DOHH2 (cell line): ENCODE data around the gene TYW1.

Experiments
- H3F3A ChIP-seq: fragments of 200-600 bp; sonication (generic), shearing (Covaris generic); 2 replicates; pipeline ENCODE4 v1.6.0; 2016; ENCODE audit warnings: antibody characterized with exemption, mild to moderate bottlenecking; ENCODE audit not compliant: control insufficient read depth, insufficient read depth
- H3K27ac ChIP-seq: fragments of 200-600 bp; sonication (generic); 2 replicates; pipeline ENCODE4 v1.5.1; 2014; ENCODE audit warnings: low read depth, mild to moderate bottlenecking, low read length, moderate library complexity
- H3K27me3 ChIP-seq: fragments of 200-600 bp; sonication (generic); 2 replicates; pipeline ENCODE4 v1.6.1; 2014; ENCODE audit warnings: mild to moderate bottlenecking, low read length, mixed read lengths; ENCODE audit not compliant: control insufficient read depth
- H3K36me3 ChIP-seq: fragments of 200-600 bp; sonication (generic); 2 replicates; pipeline ENCODE4 v1.6.1; 2014; ENCODE audit warnings: mild to moderate bottlenecking, low read length, moderate library complexity, mixed read lengths; ENCODE audit not compliant: control insufficient read depth
- H3K4me1 ChIP-seq: fragments of 200-600 bp; sonication (generic); 2 replicates; pipeline ENCODE4 v1.6.1; 2014; ENCODE audit warnings: mild to moderate bottlenecking, low read length, mixed read lengths; ENCODE audit not compliant: control insufficient read depth
- H3K4me2 ChIP-seq: fragments of 200-600 bp; sonication (generic); 2 replicates; pipeline ENCODE4 v1.6.0; 2014; ENCODE audit warnings: mild to moderate bottlenecking, low read length, moderate library complexity
- H3K4me3 ChIP-seq: fragments of 200-600 bp; sonication (generic); 2 replicates; pipeline ENCODE4 v1.5.1; 2014; ENCODE audit warnings: mild to moderate bottlenecking, low read length, mixed read lengths
- H3K79me2 ChIP-seq: fragments of 200-600 bp; sonication (generic); 2 replicates; pipeline ENCODE4 v1.6.1; 2014; ENCODE audit warnings: mild to moderate bottlenecking, low read length, mixed read lengths; ENCODE audit not compliant: control insufficient read depth
- H3K9me2 ChIP-seq: fragments of 200-600 bp; sonication (generic); replicated peaks from 2 replicates; pipeline ENCODE4 v1.6.1; 2014; ENCODE audit warnings: mild to moderate bottlenecking, low read length, mixed read lengths; ENCODE audit not compliant: control insufficient read depth
- H3K9me3 ChIP-seq: fragments of 200-600 bp; sonication (generic); 2 replicates; pipeline ENCODE4 v1.6.1; 2014; ENCODE audit warnings: antibody characterized with exemption, low read length, mixed read lengths; ENCODE audit not compliant: control insufficient read depth, insufficient read depth
- H4K20me1 ChIP-seq: fragments of 200-600 bp; sonication (generic); 2 replicates; pipeline ENCODE4 v1.6.0; 2014; ENCODE audit warnings: low read depth, mild to moderate bottlenecking, antibody characterized with exemption, low read length, moderate library complexity; ENCODE audit not compliant: control insufficient read depth, insufficient read depth
- EZH2phosphoT487 ChIP-seq: fragments of 200-600 bp; sonication (generic); IDR thresholded peaks from 2 replicates; pipeline ENCODE4 v1.6.1; 2017; ENCODE audit warnings: borderline replicate concordance, mild to moderate bottlenecking, antibody characterized with exemption, low read length, moderate library complexity, mixed read lengths
- TF ChIP-seq, protein P1 (sequence below): fragments of 200-600 bp; sonication (generic); IDR thresholded peaks from one replicate; pipeline ENCODE4 v1.5.1; 2014; ENCODE audit warnings: antibody characterized with exemption, mild to moderate bottlenecking, low read depth, low read length; ENCODE audit not compliant: poor library complexity, severe bottlenecking

Gene TYW1

GRCh38 chr7:67018940-67019339, 22.3 kb downstream of the TYW1 start:
- H3F3A ChIP-seq = no peaks in the 10 kb centered on the region
- H3K4me1 ChIP-seq = no peaks in the 10 kb centered on the region
- TF ChIP-seq, protein P1, sequence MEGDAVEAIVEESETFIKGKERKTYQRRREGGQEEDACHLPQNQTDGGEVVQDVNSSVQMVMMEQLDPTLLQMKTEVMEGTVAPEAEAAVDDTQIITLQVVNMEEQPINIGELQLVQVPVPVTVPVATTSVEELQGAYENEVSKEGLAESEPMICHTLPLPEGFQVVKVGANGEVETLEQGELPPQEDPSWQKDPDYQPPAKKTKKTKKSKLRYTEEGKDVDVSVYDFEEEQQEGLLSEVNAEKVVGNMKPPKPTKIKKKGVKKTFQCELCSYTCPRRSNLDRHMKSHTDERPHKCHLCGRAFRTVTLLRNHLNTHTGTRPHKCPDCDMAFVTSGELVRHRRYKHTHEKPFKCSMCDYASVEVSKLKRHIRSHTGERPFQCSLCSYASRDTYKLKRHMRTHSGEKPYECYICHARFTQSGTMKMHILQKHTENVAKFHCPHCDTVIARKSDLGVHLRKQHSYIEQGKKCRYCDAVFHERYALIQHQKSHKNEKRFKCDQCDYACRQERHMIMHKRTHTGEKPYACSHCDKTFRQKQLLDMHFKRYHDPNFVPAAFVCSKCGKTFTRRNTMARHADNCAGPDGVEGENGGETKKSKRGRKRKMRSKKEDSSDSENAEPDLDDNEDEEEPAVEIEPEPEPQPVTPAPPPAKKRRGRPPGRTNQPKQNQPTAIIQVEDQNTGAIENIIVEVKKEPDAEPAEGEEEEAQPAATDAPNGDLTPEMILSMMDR = no peak
- TF ChIP-seq EZH2phosphoT487 = no peak
- H3K4me3 ChIP-seq = no peak overlapping the region
- no peaks in the 10 kb centered on the region for H3K27me3 ChIP-seq
- no peaks in the 10 kb centered on the region for H4K20me1 ChIP-seq
- no peak overlapping the region for H3K27ac ChIP-seq
- peaks cover 54% of the 10 kb centered on the region for H3K36me3 ChIP-seq
- H3K9me2 ChIP-seq = no peaks in the 10 kb centered on the region
- H3K4me2 ChIP-seq = no peak overlapping the region
- no peaks in the 10 kb centered on the region for H3K9me3 ChIP-seq
- H3K79me2 ChIP-seq = no peaks in the 10 kb centered on the region

DNA sequence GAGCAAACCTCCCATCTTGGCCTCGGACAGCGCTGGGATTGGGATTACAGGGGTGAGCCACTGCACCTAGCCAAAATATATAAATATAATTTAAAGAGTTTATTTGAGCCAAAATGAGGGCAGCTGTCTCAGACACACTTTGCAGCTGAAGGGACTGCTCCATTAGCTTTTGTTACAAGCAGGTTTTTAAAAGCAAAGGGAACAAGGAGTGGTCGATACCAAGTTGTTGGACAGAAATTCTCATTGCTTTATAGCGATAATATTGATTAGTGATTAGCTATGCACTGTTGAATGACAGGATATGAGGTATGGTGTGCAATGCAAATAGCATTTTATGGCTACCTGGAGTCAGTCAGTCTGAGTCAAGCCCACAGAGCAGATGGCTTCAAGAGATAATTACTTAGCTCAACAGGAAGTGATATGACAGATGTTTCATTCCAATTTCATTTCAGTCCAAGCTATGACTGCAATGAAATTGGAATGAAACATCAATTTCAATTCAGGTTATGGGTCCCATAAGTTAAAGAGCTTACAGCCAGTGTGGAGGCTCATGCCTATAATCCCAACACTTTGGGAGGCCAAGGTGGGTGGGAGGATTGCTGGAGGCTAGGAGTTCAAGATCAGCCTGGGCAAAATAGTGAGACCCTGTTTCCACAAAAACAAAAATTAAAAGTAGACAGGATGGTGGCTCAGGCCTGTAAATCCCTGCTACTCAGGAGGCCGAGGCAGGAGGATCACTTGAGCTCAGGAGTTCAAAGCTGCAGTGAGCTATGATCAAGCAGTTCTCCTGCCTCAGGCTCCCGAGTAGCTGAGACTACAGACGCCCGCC, 23.1 kb downstream of the TYW1 start:
- no peak overlapping the region for H3K4me2 ChIP-seq
- no peaks in the 10 kb centered on the region for H4K20me1 ChIP-seq
- H3F3A ChIP-seq = no peaks in the 10 kb centered on the region
- H3K36me3 ChIP-seq = peaks cover 51% of the 10 kb centered on the region
- no peak overlapping the region for H3K27ac ChIP-seq
- no peaks in the 10 kb centered on the region for H3K9me2 ChIP-seq
- no peaks in the 10 kb centered on the region for H3K9me3 ChIP-seq
- H3K79me2 ChIP-seq = no peaks in the 10 kb centered on the region
- no peaks in the 10 kb centered on the region for H3K27me3 ChIP-seq
- H3K4me3 ChIP-seq = no peak overlapping the region
- H3K4me1 ChIP-seq = no peaks in the 10 kb centered on the region
- TF ChIP-seq EZH2phosphoT487 = no peak
- TF ChIP-seq, protein P1 = no peak

DNA sequence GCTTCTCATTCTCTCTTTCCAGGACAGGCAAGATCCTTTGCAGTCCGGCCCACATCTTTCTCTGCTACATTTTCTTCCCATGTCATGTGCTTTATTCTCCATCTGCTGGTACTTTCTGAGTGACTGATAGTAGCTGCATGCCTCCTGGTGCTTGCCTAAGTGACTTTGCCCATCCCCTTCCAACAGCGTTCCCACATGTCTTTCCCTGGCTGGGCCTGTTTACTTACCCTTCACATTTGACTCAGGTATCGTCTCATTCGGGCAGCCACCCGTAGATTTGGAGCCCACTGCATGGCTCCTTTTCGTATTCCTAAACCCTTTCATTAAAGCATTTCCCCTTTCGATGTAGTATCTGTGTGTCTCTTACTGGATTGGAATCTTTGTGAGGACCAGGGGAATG, 24.6 kb downstream of the TYW1 start:
- H3K36me3 ChIP-seq = peaks cover 49% of the 10 kb centered on the region
- H3K9me2 ChIP-seq = no peaks in the 10 kb centered on the region
- no peaks in the 10 kb centered on the region for H4K20me1 ChIP-seq
- no peaks in the 10 kb centered on the region for H3K9me3 ChIP-seq
- no peaks in the 10 kb centered on the region for H3K27me3 ChIP-seq
- H3F3A ChIP-seq = no peaks in the 10 kb centered on the region
- no peaks in the 10 kb centered on the region for H3K4me1 ChIP-seq
- no peak overlapping the region for H3K4me2 ChIP-seq
- no peak overlapping the region for H3K4me3 ChIP-seq
- H3K79me2 ChIP-seq = no peaks in the 10 kb centered on the region
- TF ChIP-seq EZH2phosphoT487 = no peak
- TF ChIP-seq, protein P1 = no peak
- H3K27ac ChIP-seq = no peak overlapping the region
